NB4 (cell line): ENCODE results near the gene RNASEL.
A peak's percentile ranks its signal among the peaks of the same experiment; 100 is the strongest.

Experiments
- DNase-seq: peaks from one replicate; pipeline ENCODE4 v3.0.0; 2010; ENCODE audit warnings: low read depth
- H3K4me3 ChIP-seq: one replicate; pipeline ENCODE4 v1.5.1; 2011; ENCODE audit warnings: mild to moderate bottlenecking, low read depth, low read length, moderate library complexity
- CTCF ChIP-seq: IDR thresholded peaks from one replicate; pipeline ENCODE4 v1.5.1; 2012; ENCODE audit warnings: low read depth, low read length
- MAX ChIP-seq: IDR thresholded peaks from 2 replicates; pipeline ENCODE4 v1.6.1; 2011; ENCODE audit warnings: low read depth, low read length
- MYC ChIP-seq: IDR thresholded peaks from 2 replicates; pipeline ENCODE4 v1.6.1; 2011; ENCODE audit warnings: low read depth, low read length
- POLR2A ChIP-seq: IDR thresholded peaks from 2 replicates; pipeline ENCODE4 v1.6.1; 2011; ENCODE audit warnings: mild to moderate bottlenecking; ENCODE audit not compliant: insufficient read length; ENCODE audit errors: extremely low read depth

RNASEL gene

GRCh38 chr1:182621906-182622305 is 32.9 kb upstream of the RNASEL start:
- TF ChIP-seq MYC (no peak), POLR2A (no peak), MAX (no peak), CTCF (no peak)
- DNase-seq, result no peak
- no peak overlapping the region for H3K4me3 ChIP-seq

- TF ChIP-seq MAX, result no peak
- no peak for TF ChIP-seq CTCF
- no peak for TF ChIP-seq MYC
- H3K4me3 ChIP-seq, result no peak overlapping the region
- no peak for DNase-seq
These were observed 32.0 kb upstream of the RNASEL start for GRCh38 chr1:182620924-182621585.

- H3K4me3 ChIP-seq, result no peak overlapping the region
- DNase-seq, result peak; percentile 48
- TF ChIP-seq POLR2A (no peak), MAX (no peak), CTCF (no peak), MYC (no peak)
These were observed 28.8 kb upstream of the RNASEL start for GRCh38 chr1:182617734-182618351.

- H3K4me3 ChIP-seq, result no peak overlapping the region
- TF ChIP-seq MYC (no peak), MAX (no peak), CTCF (no peak), POLR2A (no peak)
- no peak for DNase-seq
These were observed 28.0 kb upstream of the RNASEL start for GRCh38 chr1:182617014-182617429.

- TF ChIP-seq MYC, result peak; percentile 24; the same call in 1 of the 2 replicates
- TF ChIP-seq POLR2A, result no peak
- DNase-seq, result peak; percentile 99
- H3K4me3 ChIP-seq, result peak overlapping the region; percentile 67
These were observed 27.3 kb upstream of the RNASEL start for GRCh38 chr1:182616130-182617013.
